Measurements from ENCODE around the gene AP3M1. TPM values are rescaled to one million over a fixed set of nuclear protein-coding genes. Genes with fewer than 3 reads are reported as not detected.

AP3M1 gene
- total RNA-seq, 1 donor from 2014 or later, result 33.7 TPM

GRCh38 chr10:74133923-74134820 is 16.5 kb downstream of the AP3M1 start:
- TF ChIP-seq, protein P1, sequence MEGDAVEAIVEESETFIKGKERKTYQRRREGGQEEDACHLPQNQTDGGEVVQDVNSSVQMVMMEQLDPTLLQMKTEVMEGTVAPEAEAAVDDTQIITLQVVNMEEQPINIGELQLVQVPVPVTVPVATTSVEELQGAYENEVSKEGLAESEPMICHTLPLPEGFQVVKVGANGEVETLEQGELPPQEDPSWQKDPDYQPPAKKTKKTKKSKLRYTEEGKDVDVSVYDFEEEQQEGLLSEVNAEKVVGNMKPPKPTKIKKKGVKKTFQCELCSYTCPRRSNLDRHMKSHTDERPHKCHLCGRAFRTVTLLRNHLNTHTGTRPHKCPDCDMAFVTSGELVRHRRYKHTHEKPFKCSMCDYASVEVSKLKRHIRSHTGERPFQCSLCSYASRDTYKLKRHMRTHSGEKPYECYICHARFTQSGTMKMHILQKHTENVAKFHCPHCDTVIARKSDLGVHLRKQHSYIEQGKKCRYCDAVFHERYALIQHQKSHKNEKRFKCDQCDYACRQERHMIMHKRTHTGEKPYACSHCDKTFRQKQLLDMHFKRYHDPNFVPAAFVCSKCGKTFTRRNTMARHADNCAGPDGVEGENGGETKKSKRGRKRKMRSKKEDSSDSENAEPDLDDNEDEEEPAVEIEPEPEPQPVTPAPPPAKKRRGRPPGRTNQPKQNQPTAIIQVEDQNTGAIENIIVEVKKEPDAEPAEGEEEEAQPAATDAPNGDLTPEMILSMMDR (IDR thresholded peaks at IDR 0.05), result no peak
- no peaks in the 10 kb centered on the region for H3K9me3 ChIP-seq
- no peak overlapping the region for H3K27ac ChIP-seq
- intact Hi-C loops (cut with DNase I), result no loop called here
- peaks cover 95% of the 10 kb centered on the region for H3K36me3 ChIP-seq
- DNase-seq, result no peak
- no peak for ATAC-seq
- no peak overlapping the region for H3K4me3 ChIP-seq
- H3K4me1 ChIP-seq, result no peaks in the 10 kb centered on the region
- no peaks in the 10 kb centered on the region for H3K27me3 ChIP-seq (ENCODE audit: low read depth)

DNA sequence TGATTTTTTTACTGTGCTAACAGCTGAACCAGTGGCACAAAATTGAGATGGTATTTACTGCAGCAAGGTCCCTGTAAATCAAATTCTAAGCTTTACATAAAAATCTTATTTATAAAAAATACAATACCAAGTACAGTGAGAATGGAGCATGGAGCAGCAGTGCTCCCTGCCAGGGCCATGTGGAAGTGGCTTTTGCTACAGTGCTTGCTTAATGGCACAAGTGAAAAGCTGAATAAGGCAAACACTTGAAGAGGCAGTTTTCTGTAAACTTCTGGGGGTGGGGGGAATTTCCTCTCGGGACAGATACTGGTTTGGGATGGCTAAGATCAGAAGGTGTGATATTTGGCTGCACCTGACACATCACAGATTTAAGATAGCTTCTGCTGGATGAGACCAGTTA is 27.5 kb downstream of the AP3M1 start:
- peaks cover 100% of the 10 kb centered on the region for H3K36me3 ChIP-seq
- H3K4me1 ChIP-seq, result peaks cover 4% of the 10 kb centered on the region
- no peak for ATAC-seq
- TF ChIP-seq, protein P1 (IDR thresholded peaks at IDR 0.05), result no peak
- intact Hi-C loops (cut with DNase I), result no loop called here
- H3K27me3 ChIP-seq (ENCODE audit: low read depth), result no peaks in the 10 kb centered on the region
- no peak for DNase-seq
- no peak overlapping the region for H3K4me3 ChIP-seq
- no peaks in the 10 kb centered on the region for H3K9me3 ChIP-seq
- H3K27ac ChIP-seq, result no peak overlapping the region

GRCh38 chr10:74122060-74122459 is 28.6 kb downstream of the AP3M1 start:
- H3K4me3 ChIP-seq, result no peak overlapping the region
- TF ChIP-seq, protein P1 (IDR thresholded peaks at IDR 0.05), result no peak
- no peaks in the 10 kb centered on the region for H3K9me3 ChIP-seq
- peaks cover 100% of the 10 kb centered on the region for H3K36me3 ChIP-seq
- DNase-seq (no peak), ATAC-seq (no peak)
- intact Hi-C loops (cut with DNase I), result no loop called here
- H3K27ac ChIP-seq, result no peak overlapping the region
- peaks cover 4% of the 10 kb centered on the region for H3K4me1 ChIP-seq
- H3K27me3 ChIP-seq (ENCODE audit: low read depth), result no peaks in the 10 kb centered on the region

GRCh38 chr10:74121368-74121767 is 29.3 kb downstream of the AP3M1 start:
- ATAC-seq (no peak), DNase-seq (no peak)
- no peaks in the 10 kb centered on the region for H3K9me3 ChIP-seq
- no peak overlapping the region for H3K27ac ChIP-seq
- H3K4me3 ChIP-seq, result no peak overlapping the region
- peaks cover 100% of the 10 kb centered on the region for H3K36me3 ChIP-seq
- TF ChIP-seq, protein P1 (IDR thresholded peaks at IDR 0.05), result no peak
- H3K4me1 ChIP-seq, result peaks cover 4% of the 10 kb centered on the region
- no peaks in the 10 kb centered on the region for H3K27me3 ChIP-seq (ENCODE audit: low read depth)
- intact Hi-C loops (cut with DNase I), result no loop called here

- Histone ChIP-seq H3K27me3 (ENCODE audit: low read depth) (no peaks in the 10 kb centered on the region), H3K4me1 (peaks cover 4% of the 10 kb centered on the region), H3K9me3 (no peaks in the 10 kb centered on the region), H3K27ac (no peak overlapping the region), H3K36me3 (peaks cover 100% of the 10 kb centered on the region), H3K4me3 (no peak overlapping the region)
- DNase-seq, result no peak
- no peak for ATAC-seq
- TF ChIP-seq, protein P1 (IDR thresholded peaks at IDR 0.05), result no peak
- intact Hi-C loops (cut with DNase I), result no loop called here
These were observed 29.7 kb downstream of the AP3M1 start for GRCh38 chr10:74120911-74121310.

All from lower lobe of right lung (tissue), 2 donors.